Erythroblast (primary cell): ENCODE data around the gene FNBP1.

Experiments used
- GATA1 ChIP-seq: IDR thresholded peaks from 2 replicates; pipeline ENCODE4 v1.6.1; 2011; ENCODE audit warnings: low read depth, mild to moderate bottlenecking, control low read depth, low read length, moderate library complexity
- POLR2A ChIP-seq: IDR thresholded peaks from 2 replicates; pipeline ENCODE4 v1.6.1; 2011; ENCODE audit warnings: mild to moderate bottlenecking, low read length

DNA sequence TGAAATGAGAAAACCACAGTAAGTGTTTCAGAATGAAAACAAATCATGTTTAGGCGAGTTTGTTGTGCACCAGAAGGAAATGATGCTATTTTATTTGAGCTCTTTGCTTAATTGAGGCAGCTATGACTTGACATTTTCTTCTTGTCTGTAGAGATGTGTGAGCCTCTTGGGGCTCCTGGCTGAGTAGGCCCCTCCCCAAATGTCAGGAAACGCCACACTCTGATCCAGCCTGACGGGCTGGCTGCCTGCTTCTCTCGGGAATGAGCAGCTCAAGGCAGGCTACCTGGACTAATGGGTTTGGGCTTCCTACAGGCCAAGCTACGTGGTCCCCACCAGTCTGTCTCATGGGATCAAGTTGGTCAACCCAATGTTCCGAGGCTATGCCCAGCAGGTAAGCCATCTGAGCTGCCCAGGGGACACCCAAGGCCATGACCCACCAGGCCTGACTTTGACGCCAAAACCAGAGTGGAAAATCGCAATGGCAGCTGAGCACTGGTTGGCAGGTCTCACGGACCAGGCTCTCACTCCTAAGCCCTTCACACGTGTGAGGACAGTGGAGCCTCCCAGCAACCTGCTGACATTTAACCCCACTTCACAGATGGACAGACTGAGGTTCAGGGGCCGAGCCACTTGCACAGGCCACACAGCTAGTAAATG is 177.9 kb downstream of the FNBP1 start:
- TF ChIP-seq POLR2A (no peak), GATA1 (no peak)
